WERI-Rb-1 (cell line): ENCODE results near the gene NLRP6.

Experiments
- DNase-seq: peaks from one replicate; pipeline ENCODE4 v3.0.0-alpha.2; 2020
- H3K27ac ChIP-seq: fragments of 250-450 bp; sonication (Bioruptor Pico); 2 replicates; pipeline ENCODE4 v1.5.1; 2020; ENCODE audit warnings: mild to moderate bottlenecking, moderate library complexity
- H3K27me3 ChIP-seq: fragments of 250-450 bp; sonication (Bioruptor Pico); 2 replicates; pipeline ENCODE4 v1.5.1; 2021; ENCODE audit warnings: mild to moderate bottlenecking, low read depth, moderate library complexity; ENCODE audit not compliant: insufficient read depth, severe bottlenecking
- H3K36me3 ChIP-seq: fragments of 250-450 bp; sonication (Bioruptor Pico); 2 replicates; pipeline ENCODE4 v1.5.1; 2020; ENCODE audit warnings: mild to moderate bottlenecking, moderate library complexity
- H3K4me3 ChIP-seq: 2 replicates; pipeline ENCODE4 v1.5.1; 2011; ENCODE audit warnings: low read depth, mild to moderate bottlenecking, control low read depth, low read length
- H3K9me3 ChIP-seq: fragments of 250-450 bp; sonication (Bioruptor Pico); 2 replicates; pipeline ENCODE4 v1.5.1; 2021; ENCODE audit warnings: mild to moderate bottlenecking, moderate library complexity; ENCODE audit not compliant: severe bottlenecking
- CTCF ChIP-seq: IDR thresholded peaks from 2 replicates; pipeline ENCODE4 v1.5.1; 2011; ENCODE audit warnings: low read depth, mild to moderate bottlenecking, control low read depth, inconsistent platforms, low read length

NLRP6 gene

GRCh38 chr11:279040-279965 lies 1.1 kb downstream of the NLRP6 start:
- TF ChIP-seq CTCF: no peak
- no peaks in the 10 kb centered on the region for H3K36me3 ChIP-seq
- DNase-seq: no peak
- no peak overlapping the region for H3K27ac ChIP-seq
- H3K9me3 ChIP-seq: peaks cover 2% of the 10 kb centered on the region
- peaks cover 33% of the 10 kb centered on the region for H3K27me3 ChIP-seq
- H3K4me3 ChIP-seq: no peak overlapping the region

GRCh38 chr11:279966-280705 lies 1.9 kb downstream of the NLRP6 start:
- peak; percentile 20 for DNase-seq
- H3K9me3 ChIP-seq: peaks cover 2% of the 10 kb centered on the region
- no peaks in the 10 kb centered on the region for H3K36me3 ChIP-seq
- TF ChIP-seq CTCF: 0 out of 2 replicates have a peak, but pooled peaks have one; percentile 2
- no peak overlapping the region for H3K27ac ChIP-seq
- peak overlapping the region; percentile 36 for H3K4me3 ChIP-seq
- peaks cover 33% of the 10 kb centered on the region for H3K27me3 ChIP-seq

DNA sequence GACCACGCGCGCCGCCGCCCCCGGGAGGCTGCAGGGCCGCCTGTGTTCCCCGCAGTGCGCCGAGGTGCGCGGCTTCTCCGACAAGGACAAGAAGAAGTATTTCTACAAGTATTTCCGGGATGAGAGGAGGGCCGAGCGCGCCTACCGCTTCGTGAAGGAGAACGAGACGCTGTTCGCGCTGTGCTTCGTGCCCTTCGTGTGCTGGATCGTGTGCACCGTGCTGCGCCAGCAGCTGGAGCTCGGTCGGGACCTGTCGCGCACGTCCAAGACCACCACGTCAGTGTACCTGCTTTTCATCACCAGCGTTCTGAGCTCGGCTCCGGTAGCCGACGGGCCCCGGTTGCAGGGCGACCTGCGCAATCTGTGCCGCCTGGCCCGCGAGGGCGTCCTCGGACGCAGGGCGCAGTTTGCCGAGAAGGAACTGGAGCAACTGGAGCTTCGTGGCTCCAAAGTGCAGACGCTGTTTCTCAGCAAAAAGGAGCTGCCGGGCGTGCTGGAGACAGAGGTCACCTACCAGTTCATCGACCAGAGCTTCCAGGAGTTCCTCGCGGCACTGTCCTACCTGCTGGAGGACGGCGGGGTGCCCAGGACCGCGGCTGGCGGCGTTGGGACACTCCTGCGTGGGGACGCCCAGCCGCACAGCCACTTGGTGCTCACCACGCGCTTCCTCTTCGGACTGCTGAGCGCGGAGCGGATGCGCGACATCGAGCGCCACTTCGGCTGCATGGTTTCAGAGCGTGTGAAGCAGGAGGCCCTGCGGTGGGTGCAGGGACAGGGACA lies 2.7 kb downstream of the NLRP6 start:
- Histone ChIP-seq H3K9me3 (peaks cover 2% of the 10 kb centered on the region), H3K4me3 (peak overlapping the region; percentile 36), H3K36me3 (no peaks in the 10 kb centered on the region), H3K27ac (no peak overlapping the region), H3K27me3 (peaks cover 33% of the 10 kb centered on the region)
- no peak for TF ChIP-seq CTCF
- DNase-seq: peak; percentile 11

DNA sequence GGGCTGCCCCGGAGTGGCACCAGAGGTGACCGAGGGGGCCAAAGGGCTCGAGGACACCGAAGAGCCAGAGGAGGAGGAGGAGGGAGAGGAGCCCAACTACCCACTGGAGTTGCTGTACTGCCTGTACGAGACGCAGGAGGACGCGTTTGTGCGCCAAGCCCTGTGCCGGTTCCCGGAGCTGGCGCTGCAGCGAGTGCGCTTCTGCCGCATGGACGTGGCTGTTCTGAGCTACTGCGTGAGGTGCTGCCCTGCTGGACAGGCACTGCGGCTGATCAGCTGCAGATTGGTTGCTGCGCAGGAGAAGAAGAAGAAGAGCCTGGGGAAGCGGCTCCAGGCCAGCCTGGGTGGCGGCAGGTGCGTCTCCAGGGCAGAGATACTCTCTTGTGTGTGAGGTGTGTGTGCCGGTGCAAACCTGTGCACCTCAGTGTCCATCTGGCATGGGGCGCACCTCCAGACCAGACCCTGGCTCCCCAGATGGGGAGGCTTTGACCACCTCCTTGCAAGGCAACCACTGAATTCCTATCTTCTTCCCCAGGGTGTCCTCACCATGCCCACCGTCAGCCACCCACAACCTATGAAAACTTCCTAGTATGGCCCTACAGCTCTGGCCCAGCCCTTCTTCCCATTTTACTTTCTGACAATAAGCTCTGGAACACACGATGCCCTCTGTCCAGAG lies 3.4 kb downstream of the NLRP6 start:
- no peak for TF ChIP-seq CTCF
- no peak for DNase-seq
- H3K9me3 ChIP-seq: no peaks in the 10 kb centered on the region
- no peak overlapping the region for H3K4me3 ChIP-seq
- no peak overlapping the region for H3K27ac ChIP-seq
- H3K36me3 ChIP-seq: no peaks in the 10 kb centered on the region
- H3K27me3 ChIP-seq: peaks cover 33% of the 10 kb centered on the region

GRCh38 chr11:282171-282570 lies 4.0 kb downstream of the NLRP6 start:
- Histone ChIP-seq H3K36me3 (no peaks in the 10 kb centered on the region), H3K4me3 (no peak overlapping the region), H3K27me3 (peaks cover 33% of the 10 kb centered on the region), H3K27ac (no peak overlapping the region), H3K9me3 (no peaks in the 10 kb centered on the region)
- TF ChIP-seq CTCF: no peak
- no peak for DNase-seq
